ENCODE data around the gene KNL1. TPM values are rescaled to one million over a fixed set of nuclear protein-coding genes. Genes with fewer than 3 reads are reported as not detected.

KNL1 gene, protein sequence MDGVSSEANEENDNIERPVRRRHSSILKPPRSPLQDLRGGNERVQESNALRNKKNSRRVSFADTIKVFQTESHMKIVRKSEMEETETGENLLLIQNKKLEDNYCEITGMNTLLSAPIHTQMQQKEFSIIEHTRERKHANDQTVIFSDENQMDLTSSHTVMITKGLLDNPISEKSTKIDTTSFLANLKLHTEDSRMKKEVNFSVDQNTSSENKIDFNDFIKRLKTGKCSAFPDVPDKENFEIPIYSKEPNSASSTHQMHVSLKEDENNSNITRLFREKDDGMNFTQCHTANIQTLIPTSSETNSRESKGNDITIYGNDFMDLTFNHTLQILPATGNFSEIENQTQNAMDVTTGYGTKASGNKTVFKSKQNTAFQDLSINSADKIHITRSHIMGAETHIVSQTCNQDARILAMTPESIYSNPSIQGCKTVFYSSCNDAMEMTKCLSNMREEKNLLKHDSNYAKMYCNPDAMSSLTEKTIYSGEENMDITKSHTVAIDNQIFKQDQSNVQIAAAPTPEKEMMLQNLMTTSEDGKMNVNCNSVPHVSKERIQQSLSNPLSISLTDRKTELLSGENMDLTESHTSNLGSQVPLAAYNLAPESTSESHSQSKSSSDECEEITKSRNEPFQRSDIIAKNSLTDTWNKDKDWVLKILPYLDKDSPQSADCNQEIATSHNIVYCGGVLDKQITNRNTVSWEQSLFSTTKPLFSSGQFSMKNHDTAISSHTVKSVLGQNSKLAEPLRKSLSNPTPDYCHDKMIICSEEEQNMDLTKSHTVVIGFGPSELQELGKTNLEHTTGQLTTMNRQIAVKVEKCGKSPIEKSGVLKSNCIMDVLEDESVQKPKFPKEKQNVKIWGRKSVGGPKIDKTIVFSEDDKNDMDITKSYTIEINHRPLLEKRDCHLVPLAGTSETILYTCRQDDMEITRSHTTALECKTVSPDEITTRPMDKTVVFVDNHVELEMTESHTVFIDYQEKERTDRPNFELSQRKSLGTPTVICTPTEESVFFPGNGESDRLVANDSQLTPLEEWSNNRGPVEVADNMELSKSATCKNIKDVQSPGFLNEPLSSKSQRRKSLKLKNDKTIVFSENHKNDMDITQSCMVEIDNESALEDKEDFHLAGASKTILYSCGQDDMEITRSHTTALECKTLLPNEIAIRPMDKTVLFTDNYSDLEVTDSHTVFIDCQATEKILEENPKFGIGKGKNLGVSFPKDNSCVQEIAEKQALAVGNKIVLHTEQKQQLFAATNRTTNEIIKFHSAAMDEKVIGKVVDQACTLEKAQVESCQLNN (N-terminal part only)
- 5.1 and 7.7 TPM in 2 replicates for total RNA-seq

DNA sequence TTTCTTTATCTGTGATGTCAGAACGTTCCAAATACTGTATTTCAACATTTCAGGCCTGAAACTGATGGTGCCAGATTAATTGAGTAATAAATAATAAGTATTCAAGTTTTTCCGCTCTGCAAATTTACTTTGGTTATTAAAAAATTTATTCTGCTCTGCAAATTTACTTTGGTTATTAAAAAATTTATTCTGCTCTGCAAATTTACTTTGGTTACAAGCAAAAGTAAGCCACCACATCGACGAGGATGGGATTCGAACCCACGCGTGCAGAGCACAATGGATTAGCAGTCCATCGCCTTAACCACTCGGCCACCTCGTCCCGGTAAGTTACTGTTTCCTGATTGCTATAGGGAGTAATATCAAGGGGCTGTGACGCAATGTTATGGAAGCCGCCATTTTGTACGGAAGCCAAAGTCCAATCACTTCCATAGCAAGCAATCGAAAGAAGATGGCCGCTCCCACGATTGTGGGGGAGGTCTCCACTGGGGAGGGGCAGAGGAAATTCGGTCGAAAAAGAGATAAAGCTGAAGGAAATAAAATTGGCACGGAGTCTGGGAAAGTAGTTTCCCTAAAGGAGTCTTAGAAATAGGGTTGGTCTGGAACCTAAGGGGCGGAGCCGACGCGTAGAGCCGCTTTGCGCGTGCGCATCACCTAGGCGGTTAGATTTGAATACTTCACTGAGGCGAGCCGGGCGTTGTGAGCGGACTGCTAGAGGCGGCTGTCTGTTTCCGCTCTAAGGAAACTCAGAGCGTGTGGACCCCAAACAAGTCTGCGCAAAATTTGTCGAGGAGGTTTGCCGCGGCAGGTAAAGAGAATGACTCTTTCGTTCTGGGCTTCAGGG lies at the start of gene KNL1:
Gene KNL1 (plus strand): TSS at position 662 of the 841 bp plus-strand sequence. CDS start 8,683 bp downstream, outside the sequence.
- ChIA-PET POLR2A (interaction anchor here (0.6 to 4.0 kb wide), 4 partner anchors 24 to 144 kb away, joined by 3 to 22 read pairs (median 6); partner anchors contain the start of genes CCDC32, RAD51 and RPUSD2), CTCF (interaction anchor here (1.3 to 2.6 kb wide), 2 partner anchors 75 to 188 kb away, joined by 3 to 12 read pairs; no protein-coding TSS in a partner anchor)
- H3K9me3 Mint-ChIP-seq, result no peaks in the 10 kb centered on the region
- TF ChIP-seq, protein P1, sequence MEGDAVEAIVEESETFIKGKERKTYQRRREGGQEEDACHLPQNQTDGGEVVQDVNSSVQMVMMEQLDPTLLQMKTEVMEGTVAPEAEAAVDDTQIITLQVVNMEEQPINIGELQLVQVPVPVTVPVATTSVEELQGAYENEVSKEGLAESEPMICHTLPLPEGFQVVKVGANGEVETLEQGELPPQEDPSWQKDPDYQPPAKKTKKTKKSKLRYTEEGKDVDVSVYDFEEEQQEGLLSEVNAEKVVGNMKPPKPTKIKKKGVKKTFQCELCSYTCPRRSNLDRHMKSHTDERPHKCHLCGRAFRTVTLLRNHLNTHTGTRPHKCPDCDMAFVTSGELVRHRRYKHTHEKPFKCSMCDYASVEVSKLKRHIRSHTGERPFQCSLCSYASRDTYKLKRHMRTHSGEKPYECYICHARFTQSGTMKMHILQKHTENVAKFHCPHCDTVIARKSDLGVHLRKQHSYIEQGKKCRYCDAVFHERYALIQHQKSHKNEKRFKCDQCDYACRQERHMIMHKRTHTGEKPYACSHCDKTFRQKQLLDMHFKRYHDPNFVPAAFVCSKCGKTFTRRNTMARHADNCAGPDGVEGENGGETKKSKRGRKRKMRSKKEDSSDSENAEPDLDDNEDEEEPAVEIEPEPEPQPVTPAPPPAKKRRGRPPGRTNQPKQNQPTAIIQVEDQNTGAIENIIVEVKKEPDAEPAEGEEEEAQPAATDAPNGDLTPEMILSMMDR (IDR thresholded peaks at IDR 0.05), result no peak
- ATAC-seq (ENCODE audit: low read depth) (peak; percentile 83), DNase-seq (peak; percentile 84)
- intact Hi-C loops (cut with micrococcal nuclease), result loop anchor here (1.0 to 5.0 kb wide), 10 partner anchors 25 to 1678 kb away; partner anchors contain the start of genes C15orf62, CHAC1, DNAJC17 and GANC
- peaks cover 2% of the 10 kb centered on the region for H3K27me3 Mint-ChIP-seq
- peak within 1 kb of the TSS; percentile 95 for H3K4me3 Mint-ChIP-seq
- H3K4me1 Mint-ChIP-seq, result peaks cover 21% of the 10 kb centered on the region
- peaks cover 11% of the 10 kb centered on the region for H3K36me3 Mint-ChIP-seq (ENCODE audit: low read depth)
- peak within 1 kb of the TSS; percentile 99 for H3K27ac Mint-ChIP-seq

DNA sequence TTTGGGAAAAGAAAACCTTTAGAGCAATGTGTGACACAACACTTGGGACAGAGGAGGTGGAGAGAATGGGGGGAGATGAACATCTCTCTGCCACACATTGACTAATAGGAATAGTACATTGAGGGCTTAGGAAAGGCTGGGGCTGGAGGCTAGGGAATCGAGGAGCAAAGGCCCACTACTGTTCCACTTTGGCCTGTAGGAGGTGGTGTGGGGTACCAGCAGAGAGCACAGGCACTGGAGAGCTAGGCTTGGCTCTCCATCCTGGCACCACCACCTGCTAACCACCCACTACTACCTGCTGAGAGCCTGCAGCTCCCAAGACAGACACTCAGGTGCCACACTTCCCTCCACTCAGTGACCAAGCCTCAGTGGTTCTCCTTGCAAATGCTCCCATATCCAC lies 48.6 kb upstream of the KNL1 start:
- H3K9me3 Mint-ChIP-seq, result no peaks in the 10 kb centered on the region
- peaks cover 31% of the 10 kb centered on the region for H3K36me3 Mint-ChIP-seq (ENCODE audit: low read depth)
- TF ChIP-seq, protein P1 (IDR thresholded peaks at IDR 0.05), result no peak
- ATAC-seq (ENCODE audit: low read depth), result no peak
- no peak overlapping the region for H3K4me3 Mint-ChIP-seq
- intact Hi-C loops (cut with micrococcal nuclease), result no loop called here
- no peak for DNase-seq
- no peaks in the 10 kb centered on the region for H3K27me3 Mint-ChIP-seq
- POLR2A ChIA-PET, result interaction anchor here (1.0 to 1.2 kb wide), 2 partner anchors 13 to 23 kb away, joined by 3 read pairs; partner anchors contain the start of gene RPUSD2
- CTCF ChIA-PET, result no interaction called here
- peak overlapping the region; percentile 76 for H3K27ac Mint-ChIP-seq
- H3K4me1 Mint-ChIP-seq, result peaks cover 84% of the 10 kb centered on the region

DNA sequence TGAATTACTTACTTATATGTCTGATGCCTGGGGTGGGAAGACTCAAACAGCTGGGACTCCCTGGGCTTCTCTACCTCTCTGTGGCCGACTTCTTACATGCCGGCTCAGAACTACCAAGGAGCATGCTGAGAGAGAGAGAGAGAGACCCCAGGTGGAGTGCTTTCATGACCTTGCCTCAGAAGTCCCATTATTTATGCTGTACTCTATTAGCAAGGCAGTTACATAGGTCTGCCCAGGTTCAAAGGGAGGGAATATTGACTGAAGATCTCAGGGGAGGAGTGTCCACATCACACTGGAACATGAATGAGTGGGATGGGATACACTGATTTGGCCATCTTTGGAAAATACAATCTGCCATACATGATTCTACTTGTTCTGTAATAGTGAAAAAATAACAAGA lies 45.4 kb upstream of the KNL1 start:
- H3K4me1 Mint-ChIP-seq, result peaks cover 92% of the 10 kb centered on the region
- no peaks in the 10 kb centered on the region for H3K27me3 Mint-ChIP-seq
- H3K36me3 Mint-ChIP-seq (ENCODE audit: low read depth), result peaks cover 44% of the 10 kb centered on the region
- no peak for ATAC-seq (ENCODE audit: low read depth)
- no peak for DNase-seq
- peak overlapping the region; percentile 93 for H3K27ac Mint-ChIP-seq
- intact Hi-C loops (cut with micrococcal nuclease), result no loop called here
- no peak overlapping the region for H3K4me3 Mint-ChIP-seq
- TF ChIP-seq, protein P1 (IDR thresholded peaks at IDR 0.05), result no peak
- POLR2A ChIA-PET, result no interaction called here
- H3K9me3 Mint-ChIP-seq, result no peaks in the 10 kb centered on the region
- CTCF ChIA-PET, result interaction anchor here (1.1 kb wide), 1 partner anchor 41 kb away, joined by 3 read pairs; no protein-coding TSS in a partner anchor

DNA sequence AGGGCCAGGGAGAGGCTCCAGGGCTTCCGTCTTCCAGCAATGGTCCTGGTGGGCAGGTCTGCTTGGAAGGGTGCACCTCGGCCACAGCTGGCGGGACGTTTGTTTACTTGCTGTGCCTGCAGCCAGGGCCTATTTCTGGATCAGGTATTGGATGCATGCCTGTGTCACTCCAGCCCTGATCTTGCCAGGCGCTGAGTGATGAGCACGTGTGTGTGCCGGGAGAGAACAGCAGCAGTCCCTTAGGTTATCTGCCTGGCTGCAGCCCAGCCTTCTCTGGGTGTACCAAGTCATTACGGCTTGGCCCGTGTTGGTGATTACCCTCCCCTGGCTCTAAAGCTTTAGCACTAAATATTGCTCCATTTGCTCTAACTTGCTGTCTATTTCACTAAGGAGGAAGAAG lies 44.2 kb upstream of the KNL1 start:
- Mint-ChIP-seq H3K4me1 (peaks cover 92% of the 10 kb centered on the region), H3K9me3 (no peaks in the 10 kb centered on the region), H3K36me3 (ENCODE audit: low read depth) (peaks cover 46% of the 10 kb centered on the region), H3K27ac (peak overlapping the region; percentile 93), H3K27me3 (no peaks in the 10 kb centered on the region), H3K4me3 (peak overlapping the region; percentile 76)
- ATAC-seq (ENCODE audit: low read depth) (no peak), DNase-seq (no peak)
- intact Hi-C loops (cut with micrococcal nuclease), result loop anchor here (1.0 to 5.0 kb wide), 5 partner anchors 8 to 43 kb away; partner anchors contain the start of genes CCDC32 and RPUSD2
- ChIA-PET POLR2A (interaction anchor here (0.5 to 2.0 kb wide), 7 partner anchors 9 to 145 kb away, joined by 3 to 18 read pairs (median 4); partner anchors contain the start of genes CCDC32, RAD51 and RPUSD2), CTCF (interaction anchor here (1.0 to 1.4 kb wide), 3 partner anchors 10 to 30 kb away, joined by 3 to 6 read pairs (median 4); partner anchors contain the start of gene RPUSD2)
- TF ChIP-seq, protein P1 (IDR thresholded peaks at IDR 0.05), result no peak
